HG02678 (cell line): ENCODE data around the gene MCRIP2.

Experiments
- ATAC-seq: cut with Tn5 transposase; IDR thresholded peaks from one replicate; pipeline ENCODE4 v1.9.1; 2021; ENCODE audit warnings: mild to moderate bottlenecking, moderate library complexity; ENCODE audit not compliant: unreplicated experiment

Gene MCRIP2

GRCh38 chr16:616733-617586 lies 24.7 kb upstream of the MCRIP2 start:
- ATAC-seq, result no peak

GRCh38 chr16:617855-618254 lies 23.8 kb upstream of the MCRIP2 start:
- no peak for ATAC-seq

DNA sequence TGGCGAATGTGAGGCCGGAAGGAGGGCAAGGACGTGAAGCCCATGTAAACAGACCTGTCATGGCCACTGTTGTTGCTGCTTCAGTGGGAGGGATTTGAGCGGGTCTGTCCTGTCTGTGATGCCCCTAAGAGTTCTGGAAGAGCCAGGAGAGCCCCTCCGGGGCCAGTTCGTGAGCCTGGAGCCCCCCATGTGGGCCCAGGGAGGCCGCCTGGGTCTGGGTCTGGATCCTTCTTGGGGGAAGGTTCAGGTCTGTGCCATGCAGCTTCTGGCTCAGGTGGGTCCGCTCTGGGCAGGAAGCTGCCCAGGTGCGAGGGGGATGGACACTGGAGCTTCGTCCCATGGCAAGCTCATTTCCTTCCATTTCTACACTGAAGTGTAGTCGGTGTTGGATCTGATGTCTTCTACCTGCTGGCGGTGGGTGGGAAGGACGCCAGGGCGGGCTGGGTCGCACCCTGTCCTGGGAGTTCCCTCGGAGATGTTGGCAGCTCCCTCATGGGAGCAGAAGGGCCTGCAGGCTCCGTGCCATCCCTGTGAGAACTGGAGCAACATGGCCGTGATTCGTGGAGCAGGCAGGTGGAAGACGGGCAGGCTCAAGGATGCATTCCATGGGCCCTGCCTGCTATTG lies 22.0 kb upstream of the MCRIP2 start:
- ATAC-seq, result no peak

DNA sequence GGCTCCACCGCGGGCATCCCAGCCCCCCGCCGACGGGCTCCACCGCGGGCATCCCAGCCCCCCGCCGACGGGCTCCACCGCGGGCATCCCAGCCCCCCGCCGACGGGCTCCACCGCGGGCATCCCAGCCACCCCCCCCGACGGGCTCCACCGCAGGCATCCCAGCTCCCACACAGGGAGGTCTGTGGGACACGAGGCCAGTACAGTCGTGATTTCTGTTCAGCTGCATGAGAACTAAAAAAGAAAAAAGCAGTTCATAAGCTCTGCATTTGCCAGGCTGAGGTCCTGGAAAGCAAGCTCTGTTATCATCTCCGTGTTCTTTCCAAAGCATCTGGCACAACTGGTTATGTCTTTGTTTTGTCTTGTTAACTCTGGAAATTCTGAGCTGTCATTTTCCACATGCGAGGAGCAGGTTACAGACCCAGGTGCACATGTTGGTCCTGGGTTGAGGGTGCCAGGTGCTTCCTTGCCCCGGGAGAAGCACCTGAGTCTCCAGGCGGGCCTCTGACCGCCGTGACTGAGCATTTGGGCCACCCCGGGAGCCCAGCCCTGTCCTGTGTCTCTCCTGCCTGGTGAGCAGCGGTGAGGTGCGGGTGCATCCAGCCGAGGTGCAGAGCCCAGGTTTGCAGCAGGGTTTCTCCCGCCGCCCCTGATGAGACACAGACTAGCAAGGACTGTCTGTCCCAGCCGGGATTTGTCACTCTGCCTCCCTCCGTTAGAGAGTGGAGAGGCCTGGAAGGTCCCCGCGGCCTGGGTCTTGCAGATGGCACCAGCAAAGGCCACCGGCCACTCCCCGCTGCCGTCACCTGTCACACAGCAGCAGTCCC lies 20.7 kb upstream of the MCRIP2 start:
- no peak for ATAC-seq

DNA sequence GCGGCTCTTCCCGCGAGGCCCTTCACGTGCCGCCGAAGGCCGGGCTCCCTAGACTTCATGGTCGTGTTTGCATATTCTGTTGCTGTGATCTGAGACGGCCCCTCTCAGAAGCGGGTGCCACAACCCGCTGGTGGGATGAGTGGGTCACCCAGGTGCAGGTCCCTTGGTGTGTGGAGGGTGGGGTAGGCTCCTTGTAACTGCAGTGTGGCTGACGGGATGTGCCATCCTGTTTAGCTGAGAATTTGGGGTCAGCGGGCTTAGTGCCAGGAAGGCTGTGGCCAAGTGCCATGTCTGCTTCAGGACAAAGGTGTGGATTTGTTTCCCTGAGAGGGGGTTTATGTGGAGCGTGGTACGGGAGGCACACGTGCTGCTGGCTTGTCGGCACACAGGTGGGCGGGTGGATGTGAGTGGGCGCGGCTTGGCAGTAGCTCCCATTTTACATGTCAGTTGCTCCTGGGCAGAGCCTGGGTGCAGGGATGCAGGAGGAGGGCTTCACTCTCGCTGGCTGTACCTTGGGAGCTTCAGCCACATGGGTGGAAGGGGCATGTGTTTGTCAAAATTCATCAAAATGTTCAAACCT lies 20.0 kb upstream of the MCRIP2 start:
- no peak for ATAC-seq

- ATAC-seq, result no peak
Measured at GRCh38 chr16:622920-623280, 18.7 kb upstream of the MCRIP2 start.

DNA sequence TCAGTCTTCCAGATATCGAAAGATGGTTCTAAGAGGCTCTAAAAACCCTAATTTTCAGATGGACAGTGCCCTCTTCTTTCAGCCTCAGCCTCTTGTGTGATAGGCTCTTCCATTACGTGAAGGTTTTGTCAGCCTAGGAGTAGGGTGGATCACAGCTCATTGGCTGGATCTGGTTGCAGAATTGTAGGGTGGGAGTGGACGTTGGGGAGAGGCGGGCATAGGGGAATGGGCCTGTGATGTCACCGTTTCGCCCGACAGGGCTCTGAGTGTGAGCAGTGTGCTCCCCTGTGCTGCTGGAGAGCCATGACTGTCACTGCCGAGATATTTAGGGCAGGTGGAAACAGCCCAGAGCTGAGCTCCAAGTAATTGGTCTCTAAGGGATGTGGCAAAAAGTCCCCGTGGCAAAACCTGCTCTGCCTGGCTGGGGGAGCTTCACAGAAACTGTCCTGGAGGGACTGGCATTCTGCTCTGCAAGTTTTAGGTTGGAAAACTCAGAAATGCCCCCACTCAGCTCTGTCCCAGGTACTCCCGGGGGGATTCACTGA lies 17.0 kb upstream of the MCRIP2 start:
- no peak for ATAC-seq

- no peak for ATAC-seq
Measured at GRCh38 chr16:625117-625976, 16.3 kb upstream of the MCRIP2 start.

- no peak for ATAC-seq
Measured at GRCh38 chr16:625977-626765, 15.5 kb upstream of the MCRIP2 start.

- no peak for ATAC-seq
Measured at GRCh38 chr16:626787-627453, 14.7 kb upstream of the MCRIP2 start.

- no peak for ATAC-seq
Measured at GRCh38 chr16:627454-628239, 14.0 kb upstream of the MCRIP2 start.

DNA sequence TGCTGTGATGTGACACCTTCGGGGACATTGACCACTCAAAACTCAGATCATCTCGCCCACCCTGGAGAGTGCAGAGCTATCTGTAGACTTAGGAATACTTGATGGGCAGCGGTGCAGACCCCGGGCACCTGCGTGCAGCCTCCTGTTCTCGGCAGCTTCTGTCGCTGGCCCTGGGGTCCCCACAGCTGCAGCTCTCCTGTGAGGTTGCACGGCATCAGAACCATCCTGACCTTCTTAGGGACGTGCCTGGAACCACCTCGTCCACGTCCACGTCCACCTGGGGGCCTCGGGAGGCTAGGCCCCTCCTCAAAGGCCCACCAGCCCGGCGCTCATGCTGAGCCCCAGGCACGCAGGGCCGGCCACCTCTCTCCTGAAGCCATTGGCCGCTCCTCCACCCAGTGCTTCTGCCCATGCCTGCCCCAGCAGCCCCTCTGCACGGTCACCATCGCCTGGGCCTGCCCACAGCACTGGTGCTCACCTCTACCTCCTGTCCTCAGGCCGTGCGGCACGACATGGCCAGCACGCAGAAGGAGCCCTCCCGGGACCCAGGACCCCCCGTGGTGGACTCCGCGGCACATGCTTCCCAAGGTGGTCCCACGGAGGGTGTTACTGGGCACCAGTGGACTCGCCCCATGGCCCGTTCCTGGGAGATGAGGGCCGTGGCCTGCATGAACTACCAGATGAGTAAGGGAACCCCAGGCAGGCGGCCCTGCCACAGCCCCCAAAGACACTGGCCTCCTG lies 13.1 kb upstream of the MCRIP2 start:
- no peak for ATAC-seq

DNA sequence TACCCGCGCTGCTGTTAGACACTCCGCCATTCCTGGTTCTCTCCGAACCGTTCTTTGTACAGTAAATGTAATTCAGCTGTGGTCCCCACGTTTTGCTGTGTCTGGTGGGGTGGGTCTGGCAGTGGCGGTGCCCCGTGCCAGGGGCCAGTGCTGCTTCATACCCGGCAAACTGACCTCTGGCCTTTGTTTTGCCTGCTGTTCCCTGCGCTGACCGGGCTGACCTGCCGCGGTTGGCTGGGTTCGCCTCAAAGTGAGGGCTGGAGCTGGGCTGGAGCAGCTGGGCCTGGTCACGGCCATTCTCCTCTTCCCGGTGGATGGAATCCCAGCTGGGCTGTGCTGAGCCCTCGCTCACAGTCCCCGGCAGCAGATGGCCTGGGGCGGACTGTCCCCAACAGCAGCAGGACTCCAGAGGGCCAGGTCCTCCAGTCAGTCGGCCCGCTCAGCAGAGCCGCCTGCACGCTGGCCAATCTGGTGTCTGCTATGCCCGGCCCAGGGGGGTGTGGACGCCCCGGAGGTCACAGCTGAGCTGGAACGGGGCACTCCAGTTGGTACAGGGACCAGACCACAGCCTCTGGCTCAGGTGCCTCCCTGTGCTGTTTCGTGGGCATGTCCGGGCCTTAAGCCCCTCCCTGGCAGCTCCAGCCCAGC lies 12.3 kb upstream of the MCRIP2 start:
- ATAC-seq, result no peak

- no peak for ATAC-seq
Measured at GRCh38 chr16:629833-630248, 11.8 kb upstream of the MCRIP2 start.

- ATAC-seq, result no peak
Measured at GRCh38 chr16:630249-630814, 11.3 kb upstream of the MCRIP2 start.

DNA sequence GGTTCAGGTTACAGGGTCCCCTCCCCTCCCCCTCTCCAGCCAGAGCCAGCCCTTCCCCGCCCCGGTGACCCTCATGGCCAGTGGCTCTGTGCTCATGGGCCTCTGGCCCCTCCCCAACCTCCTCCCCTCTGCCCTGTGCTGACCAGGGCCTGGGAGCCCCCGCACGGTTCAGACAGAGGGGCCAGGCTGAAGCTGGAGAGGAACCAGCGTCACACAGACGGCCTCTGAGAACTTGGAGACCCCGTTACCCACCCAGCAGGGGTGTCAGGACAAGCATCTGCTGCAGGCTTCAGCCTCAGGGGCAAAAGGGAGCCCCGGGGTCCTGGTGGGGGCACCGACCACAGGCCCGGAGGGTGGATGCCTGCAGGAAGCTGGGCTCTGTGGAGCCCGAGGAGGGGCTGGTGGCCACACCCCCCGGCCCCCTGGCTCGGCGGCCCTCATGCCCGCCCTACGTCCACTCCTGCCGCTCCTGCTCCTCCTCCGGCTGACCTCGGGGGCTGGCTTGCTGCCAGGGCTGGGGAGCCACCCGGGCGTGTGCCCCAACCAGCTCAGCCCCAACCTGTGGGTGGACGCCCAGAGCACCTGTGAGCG lies 10.7 kb upstream of the MCRIP2 start, which contains the start of gene WFIKKN1:
TSS of gene WFIKKN1 (plus strand) at position 171 of the 591 bp plus-strand sequence. CDS start at position 440, 269 bp downstream.
- ATAC-seq, result no peak
